A549 (cell line): ENCODE data around the gene IFT43. TPM values are rescaled to one million over a fixed set of nuclear protein-coding genes. Genes with fewer than 3 reads are reported as not detected.

Experiments
- ATAC-seq, 2 experiments: fragments of 200-7000 bp in 1 of 2; fragments of >200 bp in 1 of 2; cut with Nextera tagmentation in 1 of 2; cut with Tn5 transposase in 1 of 2; 3 replicates each; pipeline versions ENCODE4 v1.8.0 to v1.9.1; 2018 to 2020; ENCODE audit warnings: mild to moderate bottlenecking in 1 of 2, moderate library complexity in 1 of 2
- CTCF ChIA-PET: fragments of 300-600 bp; sonication (Branson Sonifier 250); formaldehyde crosslinking; extraction: SDS; loops from one replicate; lab custom pipeline; 2021; ENCODE audit warnings: antibody characterized with exemption, inconsistent platforms; lab: Yijun Ruan, JAX
- POLR2A ChIA-PET: fragments of 350-600 bp; formaldehyde crosslinking; extraction: SDS; loops from one replicate; lab custom pipeline; 2021; ENCODE audit warnings: antibody characterized with exemption, inconsistent platforms; lab: Yijun Ruan, JAX
- DNase-seq, 2 experiments: peaks; one replicate each; pipeline versions ENCODE4 v3.0.0 to v3.0.0-alpha.2; 2011 to 2016; ENCODE audit warnings: low read depth in 1 of 2, low spot score in 1 of 2
- FAIRE-seq: peaks from 2 replicates; lab custom pipeline; 2011; peaks lifted over from hg19 to GRCh38; lab: Jason Lieb, UNC
- H3K27ac ChIP-seq, 2 experiments: fragments of >200 bp; sonication (Bioruptor Twin); formaldehyde crosslinking; 3 replicates each; pipeline ENCODE4 v1.5.1; 2016 to 2017
- H3K4me1 ChIP-seq: fragments of >200 bp; sonication (Bioruptor Twin); formaldehyde crosslinking; 3 replicates; pipeline ENCODE4 v1.6.1; 2016
- H3K4me2 ChIP-seq: fragments of >200 bp; sonication (Bioruptor Twin); formaldehyde crosslinking; 3 replicates; pipeline ENCODE4 v1.6.1; 2016
- H3K4me3 ChIP-seq: fragments of >200 bp; sonication (Bioruptor Twin); formaldehyde crosslinking; 3 replicates; pipeline ENCODE4 v1.5.1; 2016
- H3K9me3 ChIP-seq: fragments of >200 bp; sonication (Bioruptor Twin); formaldehyde crosslinking; 3 replicates; pipeline ENCODE4 v1.6.1; 2016
- CHD2 ChIP-seq: fragments of 150-350 bp; IDR thresholded peaks from 2 replicates; pipeline ENCODE4 v1.6.1; 2014; ENCODE audit warnings: low read length; ENCODE audit not compliant: partially characterized antibody
- CHD4 ChIP-seq: fragments of 200-600 bp; sonication (generic); IDR thresholded peaks from 2 replicates; pipeline ENCODE4 v1.6.1; 2016; ENCODE audit warnings: antibody characterized with exemption, mild to moderate bottlenecking, borderline replicate concordance
- FOSB ChIP-seq: fragments of 250-450 bp; sonication (Bioruptor Pico); IDR thresholded peaks from 2 replicates; pipeline ENCODE4 v1.5.0; 2020; ENCODE audit warnings: mild to moderate bottlenecking, moderate library complexity
- FOSL2 ChIP-seq, 2 experiments: fragments of 450-650 bp in 1 of 2; fragments of >200 bp in 1 of 2; sonication (Bioruptor Twin) in 1 of 2; formaldehyde crosslinking; IDR thresholded peaks; 2 replicates each; pipeline versions ENCODE4 v1.5.0 to v1.6.1; 2016 to 2020; ENCODE audit warnings: mild to moderate bottlenecking in 1 of 2, moderate library complexity in 1 of 2
- HOXA7 ChIP-seq: fragments of 250-450 bp; sonication (Bioruptor Pico); IDR thresholded peaks from 2 replicates; pipeline ENCODE4 v1.5.0; 2020; ENCODE audit warnings: mild to moderate bottlenecking, moderate library complexity
- HOXB13 ChIP-seq: fragments of 250-450 bp; sonication (Bioruptor Pico); IDR thresholded peaks from 2 replicates; pipeline ENCODE4 v1.5.0; 2020; ENCODE audit warnings: low read depth, mild to moderate bottlenecking, moderate library complexity
- HOXB5 ChIP-seq: fragments of 250-450 bp; sonication (Bioruptor Pico); IDR thresholded peaks from 2 replicates; pipeline ENCODE4 v1.5.0; 2020; ENCODE audit warnings: mild to moderate bottlenecking, moderate library complexity
- JUN ChIP-seq, 2 experiments: fragments of >200 bp; sonication (Bioruptor Twin); formaldehyde crosslinking; IDR thresholded peaks; 2 replicates in 1 of 2; 3 replicates in 1 of 2; pipeline ENCODE4 v1.6.1; 2016 to 2017
- JUNB ChIP-seq: fragments of >200 bp; sonication (Bioruptor Twin); formaldehyde crosslinking; IDR thresholded peaks from 2 replicates; pipeline ENCODE4 v1.6.1; 2016
- KDM1A ChIP-seq: fragments of 200-600 bp; sonication (generic); IDR thresholded peaks from 2 replicates; pipeline ENCODE4 v1.6.1; 2016; ENCODE audit warnings: low read depth, mild to moderate bottlenecking
- KDM5A ChIP-seq: fragments of 200-600 bp; sonication (generic); IDR thresholded peaks from 2 replicates; pipeline ENCODE4 v1.6.1; 2016; ENCODE audit warnings: antibody characterized with exemption, mild to moderate bottlenecking
- MAFK ChIP-seq: fragments of 450-650 bp; IDR thresholded peaks from 2 replicates; pipeline ENCODE4 v1.6.1; 2014; ENCODE audit not compliant: partially characterized antibody
- MYC ChIP-seq: IDR thresholded peaks from 2 replicates; pipeline ENCODE4 v1.6.1; 2012; ENCODE audit warnings: mild to moderate bottlenecking, inconsistent platforms, low read length, improper control_type of control experiment, borderline replicate concordance
- NFE2L2 ChIP-seq: fragments of 150-350 bp; conservative IDR thresholded peaks from 2 replicates; pipeline ENCODE4 v1.6.1; 2014; ENCODE audit warnings: low read length
- NPAS2 ChIP-seq: fragments of 250-450 bp; sonication (Bioruptor Pico); IDR thresholded peaks from 2 replicates; pipeline ENCODE4 v1.8.0; 2022; ENCODE audit warnings: mild to moderate bottlenecking, moderate library complexity, borderline replicate concordance
- PHF8 ChIP-seq: fragments of 200-600 bp; sonication (generic); IDR thresholded peaks from 2 replicates; pipeline ENCODE4 v1.6.1; 2016; ENCODE audit warnings: low read depth, mild to moderate bottlenecking, antibody characterized with exemption, moderate library complexity, borderline replicate concordance
- POLR2A ChIP-seq: IDR thresholded peaks from 2 replicates; pipeline ENCODE4 v1.6.1; 2012; ENCODE audit warnings: mild to moderate bottlenecking, low read length
- RAD21 ChIP-seq, 2 experiments: fragments of >200 bp in 1 of 2; sonication (Bioruptor Twin) in 1 of 2; formaldehyde crosslinking in 1 of 2; IDR thresholded peaks in 1 of 2; conservative IDR thresholded peaks in 1 of 2; 2 replicates in 1 of 2; 3 replicates in 1 of 2; pipeline ENCODE4 v1.6.1; 2012 to 2018; ENCODE audit warnings: inconsistent platforms in 1 of 2
- RARB ChIP-seq: fragments of 250-450 bp; sonication (Bioruptor Pico); IDR thresholded peaks from 2 replicates; pipeline ENCODE4 v1.8.0; 2021; ENCODE audit warnings: mild to moderate bottlenecking, moderate library complexity
- RNF2 ChIP-seq: fragments of 200-600 bp; sonication (generic); IDR thresholded peaks from 2 replicates; pipeline ENCODE4 v1.6.1; 2016; ENCODE audit warnings: low read depth, mild to moderate bottlenecking, antibody characterized with exemption, moderate library complexity, borderline replicate concordance
- SMC3 ChIP-seq: fragments of >200 bp; sonication (Bioruptor Twin); formaldehyde crosslinking; IDR thresholded peaks from 3 replicates; pipeline ENCODE4 v1.6.1; 2018; ENCODE audit warnings: inconsistent platforms
- ZSCAN20 ChIP-seq: fragments of 250-450 bp; sonication (Bioruptor Pico); IDR thresholded peaks from 2 replicates; pipeline ENCODE4 v1.8.0; 2022; ENCODE audit warnings: mild to moderate bottlenecking, moderate library complexity
- WGBS: methylation state at CpG from one replicate; pipeline ENCODE4 v1.1.6; 2017; ENCODE audit errors: missing lambda C conversion rate; 5-methylcytosine and 5-hydroxymethylcytosine counted together
- polyA plus RNA-seq, 4 experiments: library from polyadenylated mRNA; depleted of rRNA in 3 of 4; stranded (reverse); fragments of >200 nt; fragmentation: RNase III in 1 of 4; extraction: RNeasy Plus Mini Kit Qiagen cat#74134 plus additional on column Dnase treatment in 1 of 4; gene quantifications; 2 replicates in 3 of 4; 3 replicates in 1 of 4; pipeline ENCODE4 v1.2.3, GENCODE V29; 2011 to 2017
- TF ChIP-seq, protein P1 (sequence below): IDR thresholded peaks from 2 replicates; pipeline ENCODE4 v1.6.1; 2012
- TF ChIP-seq, protein P2 (sequence below): fragments of >200 bp; sonication (Bioruptor Twin); formaldehyde crosslinking; IDR thresholded peaks from 3 replicates; pipeline ENCODE4 v1.5.1; 2016
- TF ChIP-seq, protein P3 (sequence below): fragments of 250-450 bp; sonication (Bioruptor Pico); IDR thresholded peaks from 2 replicates; pipeline ENCODE4 v1.5.0; 2021; ENCODE audit warnings: mild to moderate bottlenecking, moderate library complexity, borderline replicate concordance

The IFT43 gene
- polyA plus RNA-seq, 2 of the 4 experiments (the other 2 are of a cell fraction) = 46.4 to 49.4 TPM

DNA sequence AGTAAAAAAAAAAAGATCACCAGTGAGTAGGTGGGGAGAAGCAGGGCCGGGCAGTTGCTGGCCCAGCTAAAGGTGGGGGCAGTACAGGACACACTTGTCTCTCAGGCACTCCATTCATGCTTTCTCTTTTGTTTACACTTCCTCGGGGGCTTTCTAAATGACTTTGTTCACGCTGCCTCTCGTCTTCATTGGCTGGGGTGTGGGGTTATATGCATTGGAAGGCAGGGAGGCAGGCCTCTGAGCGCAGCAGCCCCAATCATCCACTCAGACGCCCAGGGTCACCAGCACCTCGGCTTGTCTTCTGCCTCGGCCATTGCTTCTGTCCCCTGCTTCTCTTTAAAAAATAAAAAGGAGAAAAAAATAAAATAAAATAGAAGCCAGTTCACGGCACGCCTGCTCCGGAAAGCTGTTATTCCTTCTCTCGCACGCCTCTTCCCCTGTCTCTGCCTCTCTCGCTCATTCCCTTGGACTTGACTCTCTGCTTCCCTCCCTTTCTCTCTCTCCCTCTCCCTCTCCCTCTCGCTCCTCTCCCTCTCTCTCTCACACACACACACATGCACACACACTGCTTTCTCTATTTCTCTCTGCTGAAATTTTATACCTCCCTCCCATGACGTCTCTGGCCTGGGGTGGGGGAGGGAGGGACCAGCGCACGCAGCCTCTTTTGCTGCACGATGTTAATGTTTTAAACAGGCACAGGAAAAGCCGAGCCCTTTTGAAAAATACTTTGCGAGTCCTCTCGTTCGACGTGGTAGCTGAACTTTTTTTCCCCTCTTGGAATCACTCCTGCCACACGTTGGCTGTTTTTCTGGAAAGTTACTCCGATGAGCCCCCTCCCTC lies 3.9 kb upstream of the IFT43 start, which contains the start of gene TGFB3:
TSS of gene TGFB3 (minus strand) at position 570 of the 840 bp plus-strand sequence. CDS start 1,102 bp downstream, outside the sequence.
- FAIRE-seq (no peak), DNase-seq (peak; percentile 51 to 52), ATAC-seq (peak; percentile 21 to 44; a peak in 5 of 6 replicates)
- CTCF ChIA-PET = interaction anchor here (0.7 to 14.3 kb wide), 39 partner anchors 8 to 410 kb away, joined by 3 to 448 read pairs (median 5); partner anchors contain the start of gene FLVCR2
- Histone ChIP-seq H3K9me3 (no peaks in the 10 kb centered on the region), H3K27ac (peak within 1 kb of the TSS; percentile 66 to 83), H3K4me1 (peaks cover 25% of the 10 kb centered on the region; the same call in 2 of the 3 replicates), H3K4me2 (peak within 1 kb of the TSS; percentile 95), H3K4me3 (peak within 1 kb of the TSS; percentile 74)
- WGBS = 39% methylated on average over 26 of the region's 26 CpGs
- TF ChIP-seq RNF2 (no peak), JUNB (no peak), KDM1A (no peak), CHD2 (no peak), FOSB (no peak), HOXA7 (CRISPR knock-in tag) (no peak), FOSL2 (IDR thresholded peaks at IDR 0.05) (no peak), FOSL2 (CRISPR knock-in tag; IDR thresholded peaks at IDR 0.05) (no peak), POLR2A (no peak), CHD4 (no peak), MAFK (no peak), JUN (IDR thresholded peaks at IDR 0.05) (no peak)
- TF ChIP-seq, protein P1, sequence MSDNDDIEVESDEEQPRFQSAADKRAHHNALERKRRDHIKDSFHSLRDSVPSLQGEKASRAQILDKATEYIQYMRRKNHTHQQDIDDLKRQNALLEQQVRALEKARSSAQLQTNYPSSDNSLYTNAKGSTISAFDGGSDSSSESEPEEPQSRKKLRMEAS = no peak; the same call in 1 of the 2 replicates
- TF ChIP-seq, protein P2, sequence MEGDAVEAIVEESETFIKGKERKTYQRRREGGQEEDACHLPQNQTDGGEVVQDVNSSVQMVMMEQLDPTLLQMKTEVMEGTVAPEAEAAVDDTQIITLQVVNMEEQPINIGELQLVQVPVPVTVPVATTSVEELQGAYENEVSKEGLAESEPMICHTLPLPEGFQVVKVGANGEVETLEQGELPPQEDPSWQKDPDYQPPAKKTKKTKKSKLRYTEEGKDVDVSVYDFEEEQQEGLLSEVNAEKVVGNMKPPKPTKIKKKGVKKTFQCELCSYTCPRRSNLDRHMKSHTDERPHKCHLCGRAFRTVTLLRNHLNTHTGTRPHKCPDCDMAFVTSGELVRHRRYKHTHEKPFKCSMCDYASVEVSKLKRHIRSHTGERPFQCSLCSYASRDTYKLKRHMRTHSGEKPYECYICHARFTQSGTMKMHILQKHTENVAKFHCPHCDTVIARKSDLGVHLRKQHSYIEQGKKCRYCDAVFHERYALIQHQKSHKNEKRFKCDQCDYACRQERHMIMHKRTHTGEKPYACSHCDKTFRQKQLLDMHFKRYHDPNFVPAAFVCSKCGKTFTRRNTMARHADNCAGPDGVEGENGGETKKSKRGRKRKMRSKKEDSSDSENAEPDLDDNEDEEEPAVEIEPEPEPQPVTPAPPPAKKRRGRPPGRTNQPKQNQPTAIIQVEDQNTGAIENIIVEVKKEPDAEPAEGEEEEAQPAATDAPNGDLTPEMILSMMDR = no peak
- POLR2A ChIA-PET = interaction anchor here (1.3 kb wide), 1 partner anchor 270 kb away, joined by 6 read pairs; no protein-coding TSS in a partner anchor

DNA sequence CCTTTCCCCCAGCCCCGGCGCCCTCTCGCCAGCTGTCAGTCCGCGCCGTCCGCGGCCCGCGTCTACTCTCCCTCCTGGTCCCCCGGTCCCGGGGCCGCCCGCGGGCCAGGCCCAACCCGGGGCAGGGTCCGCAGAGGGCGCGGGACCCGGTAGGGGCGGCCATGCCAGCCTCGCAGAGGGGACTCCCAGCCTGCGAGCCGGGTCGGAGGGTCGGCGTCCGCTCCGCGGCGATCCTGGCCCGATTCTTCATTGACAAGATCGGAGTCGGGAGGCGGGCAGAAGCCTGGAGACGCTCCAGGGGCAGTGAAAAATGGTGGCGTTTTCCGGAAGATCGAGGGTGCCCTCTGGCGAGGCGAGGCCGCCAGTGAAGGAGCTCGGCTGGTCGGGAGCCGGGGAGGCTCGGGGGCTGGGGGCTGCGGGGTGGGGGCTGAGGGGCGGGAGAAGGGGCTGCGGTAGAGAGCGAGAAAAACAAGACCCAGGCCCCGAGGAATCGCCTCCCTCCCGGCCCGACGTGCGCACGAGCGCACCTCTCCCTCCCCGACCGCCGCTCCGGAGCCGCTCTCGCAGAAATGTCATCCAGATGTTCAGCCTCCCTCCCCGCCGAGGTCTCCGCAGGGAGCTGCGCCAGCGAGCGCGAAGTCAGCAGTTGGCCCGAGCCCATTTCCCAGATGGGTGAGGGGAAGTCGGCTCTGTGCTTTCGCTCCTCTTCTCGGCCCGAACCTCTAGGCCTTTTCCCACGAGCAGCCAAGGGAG lies 3.1 kb upstream of the IFT43 start:
- Histone ChIP-seq H3K4me2 (peak overlapping the region; percentile 95), H3K27ac (peak overlapping the region; percentile 66 to 83), H3K4me3 (peak overlapping the region; percentile 74), H3K9me3 (no peaks in the 10 kb centered on the region), H3K4me1 (peaks cover 22% of the 10 kb centered on the region; the same call in 2 of the 3 replicates)
- WGBS = 1% methylated on average over 15 of the region's 77 CpGs
- peak; percentile 75 to 88 for ATAC-seq
- TF ChIP-seq MAFK = peak; percentile 5
- no peak for TF ChIP-seq MYC
- no peak for TF ChIP-seq NFE2L2
- TF ChIP-seq PHF8 = peak; percentile 37; the same call in 1 of the 2 replicates
- peak in 1 of 2 experiments; percentile 41; a peak in 1 of 5 replicates for TF ChIP-seq JUN (IDR thresholded peaks at IDR 0.05)
- TF ChIP-seq RARB = no peak
- TF ChIP-seq HOXB13 (CRISPR knock-in tag) = no peak
- TF ChIP-seq SMC3 = peak; percentile 90
- TF ChIP-seq, protein P3, sequence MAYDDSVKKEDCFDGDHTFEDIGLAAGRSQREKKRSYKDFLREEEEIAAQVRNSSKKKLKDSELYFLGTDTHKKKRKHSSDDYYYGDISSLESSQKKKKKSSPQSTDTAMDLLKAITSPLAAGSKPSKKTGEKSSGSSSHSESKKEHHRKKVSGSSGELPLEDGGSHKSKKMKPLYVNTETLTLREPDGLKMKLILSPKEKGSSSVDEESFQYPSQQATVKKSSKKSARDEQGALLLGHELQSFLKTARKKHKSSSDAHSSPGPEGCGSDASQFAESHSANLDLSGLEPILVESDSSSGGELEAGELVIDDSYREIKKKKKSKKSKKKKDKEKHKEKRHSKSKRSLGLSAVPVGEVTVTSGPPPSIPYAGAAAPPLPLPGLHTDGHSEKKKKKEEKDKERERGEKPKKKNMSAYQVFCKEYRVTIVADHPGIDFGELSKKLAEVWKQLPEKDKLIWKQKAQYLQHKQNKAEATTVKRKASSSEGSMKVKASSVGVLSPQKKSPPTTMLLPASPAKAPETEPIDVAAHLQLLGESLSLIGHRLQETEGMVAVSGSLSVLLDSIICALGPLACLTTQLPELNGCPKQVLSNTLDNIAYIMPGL (CRISPR knock-in tag) = 0 out of 2 replicates have a peak, but pooled peaks have one; percentile 71
- TF ChIP-seq FOSB = no peak
- no peak for TF ChIP-seq ZSCAN20 (CRISPR knock-in tag)
- TF ChIP-seq, protein P2 = peak; percentile 68
- no peak for TF ChIP-seq HOXA7 (CRISPR knock-in tag)
- no peak for TF ChIP-seq KDM5A
- 0 out of 2 replicates have a peak, but pooled peaks have one; percentile 32 for TF ChIP-seq HOXB5 (CRISPR knock-in tag)
- peak; percentile 79 to 93 for TF ChIP-seq RAD21 (conservative IDR thresholded peaks at IDR 0.05 in 1 of 2, IDR thresholded peaks at IDR 0.05 in 1 of 2)
- TF ChIP-seq JUNB = no peak
- TF ChIP-seq NPAS2 = no peak
- FAIRE-seq = no peak
- peak; percentile 73 to 74 for DNase-seq
- CTCF ChIA-PET = interaction anchor here (0.6 to 14.3 kb wide), 61 partner anchors 9 to 1224 kb away, joined by 3 to 448 read pairs (median 5); partner anchors contain the start of genes ERG28, FLVCR2 and TTLL5
- POLR2A ChIA-PET = interaction anchor here (0.9 to 1.3 kb wide), 2 partner anchors 271 to 274 kb away, joined by 6 to 11 read pairs; no protein-coding TSS in a partner anchor
